ENCODE results near the gene ATP13A3. TPM values are rescaled to one million over a fixed set of nuclear protein-coding genes. Genes with fewer than 3 reads are reported as not detected.
"Not testable (repeated sequence)": the region's sequence is repeated elsewhere in the genome, so short reads cannot be mapped to it uniquely, and the experiment has no call there.

ATP13A3 gene
- total RNA-seq, 4 donors from 2014 or later, result 55.6 to 166 (median 94.7) TPM

- H3K4me1 ChIP-seq, result peaks cover 5 to 22% (median 6%) of the 10 kb centered on the region in 3 donors
- intact Hi-C loops (cut with DNase I), result no loop called here
- H3K9me3 ChIP-seq, result no peaks in the 10 kb centered on the region
- WGBS, 2 donors, result 94 to 97% methylated on average over 4 of the region's 4 CpGs
- TF ChIP-seq POLR2A (IDR thresholded peaks at IDR 0.05) (no peak), CTCF (IDR thresholded peaks at IDR 0.05) (no peak)
- H3K27me3 ChIP-seq, result no peaks in the 10 kb centered on the region
- DNase-seq, result no peak
- H3K27ac ChIP-seq, result no peak overlapping the region
- no peaks in the 10 kb centered on the region for H3K36me3 ChIP-seq
- no peak overlapping the region for H3K4me3 ChIP-seq
Measured at GRCh38 chr3:194526164-194526563, 39.4 kb upstream of the ATP13A3 start.

- Histone ChIP-seq H3K27ac (peak overlapping the region in 2 of 4 donors; percentile 42 to 52), H3K27me3 (no peaks in the 10 kb centered on the region), H3K9me3 (no peaks in the 10 kb centered on the region), H3K4me1 (peaks cover 6 to 26% (median 9%) of the 10 kb centered on the region in 3 donors), H3K4me3 (no peak overlapping the region), H3K36me3 (no peaks in the 10 kb centered on the region)
- no peak for DNase-seq
- TF ChIP-seq CTCF (IDR thresholded peaks at IDR 0.05) (no peak), POLR2A (IDR thresholded peaks at IDR 0.05) (no peak)
- intact Hi-C loops (cut with DNase I), result no loop called here
- WGBS, 2 donors, result 23 to 38% methylated on average over 4 of the region's 4 CpGs
Measured at GRCh38 chr3:194522579-194523046, 35.8 kb upstream of the ATP13A3 start.

- 67 to 79% methylated on average over 2 of the region's 2 CpGs for WGBS, 2 donors
- Histone ChIP-seq H3K27me3 (no peaks in the 10 kb centered on the region), H3K9me3 (no peaks in the 10 kb centered on the region), H3K4me1 (peaks cover 6 to 26% (median 9%) of the 10 kb centered on the region in 3 donors), H3K4me3 (no peak overlapping the region), H3K27ac (no peak overlapping the region), H3K36me3 (no peaks in the 10 kb centered on the region)
- DNase-seq, result no peak
- TF ChIP-seq POLR2A (IDR thresholded peaks at IDR 0.05) (no peak), CTCF (IDR thresholded peaks at IDR 0.05) (no peak)
- intact Hi-C loops (cut with DNase I), result no loop called here
Measured at GRCh38 chr3:194521510-194522260, 34.9 kb upstream of the ATP13A3 start.

GRCh38 chr3:194520682-194521162 lies 33.9 kb upstream of the ATP13A3 start:
- 67 to 70% methylated on average over 8 of the region's 8 CpGs for WGBS, 2 donors
- H3K4me3 ChIP-seq; H3K9me3 ChIP-seq; H3K27me3 ChIP-seq; DNase-seq; intact Hi-C loops (cut with DNase I); H3K27ac ChIP-seq; H3K36me3 ChIP-seq: not testable (repeated sequence)
- peaks cover 6 to 26% (median 9%) of the 10 kb centered on the region in 3 donors for H3K4me1 ChIP-seq

GRCh38 chr3:194520201-194520600 lies 33.4 kb upstream of the ATP13A3 start:
- peaks cover 6 to 26% (median 9%) of the 10 kb centered on the region in 3 donors for H3K4me1 ChIP-seq
- WGBS, 2 donors, result 80 to 95% methylated on average over 3 of the region's 5 CpGs
- H3K27ac ChIP-seq; H3K4me3 ChIP-seq; H3K36me3 ChIP-seq; DNase-seq; H3K27me3 ChIP-seq; H3K9me3 ChIP-seq; intact Hi-C loops (cut with DNase I): not testable (repeated sequence)

- Histone ChIP-seq H3K9me3 (no peaks in the 10 kb centered on the region), H3K4me3 (no peak overlapping the region), H3K36me3 (no peaks in the 10 kb centered on the region), H3K4me1 (peaks cover 6 to 26% (median 9%) of the 10 kb centered on the region in 3 donors), H3K27ac (no peak overlapping the region), H3K27me3 (peaks cover 0 to 6% (median 0%) of the 10 kb centered on the region in 4 donors)
- intact Hi-C loops (cut with DNase I), result no loop called here
- 66 to 68% methylated on average over 2 of the region's 2 CpGs for WGBS, 2 donors
- DNase-seq, result no peak
- TF ChIP-seq POLR2A (IDR thresholded peaks at IDR 0.05) (no peak), CTCF (IDR thresholded peaks at IDR 0.05) (no peak)
Measured at GRCh38 chr3:194518652-194519051, 31.9 kb upstream of the ATP13A3 start.

All from esophagus squamous epithelium (tissue), 5 donors.